ENCODE results near the gene EEFSEC. TPM values are rescaled to one million over a fixed set of nuclear protein-coding genes. Genes with fewer than 3 reads are reported as not detected.

The EEFSEC gene
- total RNA-seq, 2 donors from 2014 or later = 15.7 to 18.0 TPM

GRCh38 chr3:128409624-128410581 lies 256.6 kb downstream of the EEFSEC start:
- no peaks in the 10 kb centered on the region for H3K27me3 ChIP-seq
- H3K27ac ChIP-seq = no peak overlapping the region
- H3K4me3 ChIP-seq = no peak overlapping the region
- TF ChIP-seq, protein P1, sequence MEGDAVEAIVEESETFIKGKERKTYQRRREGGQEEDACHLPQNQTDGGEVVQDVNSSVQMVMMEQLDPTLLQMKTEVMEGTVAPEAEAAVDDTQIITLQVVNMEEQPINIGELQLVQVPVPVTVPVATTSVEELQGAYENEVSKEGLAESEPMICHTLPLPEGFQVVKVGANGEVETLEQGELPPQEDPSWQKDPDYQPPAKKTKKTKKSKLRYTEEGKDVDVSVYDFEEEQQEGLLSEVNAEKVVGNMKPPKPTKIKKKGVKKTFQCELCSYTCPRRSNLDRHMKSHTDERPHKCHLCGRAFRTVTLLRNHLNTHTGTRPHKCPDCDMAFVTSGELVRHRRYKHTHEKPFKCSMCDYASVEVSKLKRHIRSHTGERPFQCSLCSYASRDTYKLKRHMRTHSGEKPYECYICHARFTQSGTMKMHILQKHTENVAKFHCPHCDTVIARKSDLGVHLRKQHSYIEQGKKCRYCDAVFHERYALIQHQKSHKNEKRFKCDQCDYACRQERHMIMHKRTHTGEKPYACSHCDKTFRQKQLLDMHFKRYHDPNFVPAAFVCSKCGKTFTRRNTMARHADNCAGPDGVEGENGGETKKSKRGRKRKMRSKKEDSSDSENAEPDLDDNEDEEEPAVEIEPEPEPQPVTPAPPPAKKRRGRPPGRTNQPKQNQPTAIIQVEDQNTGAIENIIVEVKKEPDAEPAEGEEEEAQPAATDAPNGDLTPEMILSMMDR (IDR thresholded peaks at IDR 0.05) = no peak
- no peaks in the 10 kb centered on the region for H3K36me3 ChIP-seq
- no peaks in the 10 kb centered on the region for H3K9me3 ChIP-seq
- H3K4me1 ChIP-seq = peaks cover 0 to 12% of the 10 kb centered on the region in 2 donors
- no peak for DNase-seq (ENCODE audit: low spot score)

DNA sequence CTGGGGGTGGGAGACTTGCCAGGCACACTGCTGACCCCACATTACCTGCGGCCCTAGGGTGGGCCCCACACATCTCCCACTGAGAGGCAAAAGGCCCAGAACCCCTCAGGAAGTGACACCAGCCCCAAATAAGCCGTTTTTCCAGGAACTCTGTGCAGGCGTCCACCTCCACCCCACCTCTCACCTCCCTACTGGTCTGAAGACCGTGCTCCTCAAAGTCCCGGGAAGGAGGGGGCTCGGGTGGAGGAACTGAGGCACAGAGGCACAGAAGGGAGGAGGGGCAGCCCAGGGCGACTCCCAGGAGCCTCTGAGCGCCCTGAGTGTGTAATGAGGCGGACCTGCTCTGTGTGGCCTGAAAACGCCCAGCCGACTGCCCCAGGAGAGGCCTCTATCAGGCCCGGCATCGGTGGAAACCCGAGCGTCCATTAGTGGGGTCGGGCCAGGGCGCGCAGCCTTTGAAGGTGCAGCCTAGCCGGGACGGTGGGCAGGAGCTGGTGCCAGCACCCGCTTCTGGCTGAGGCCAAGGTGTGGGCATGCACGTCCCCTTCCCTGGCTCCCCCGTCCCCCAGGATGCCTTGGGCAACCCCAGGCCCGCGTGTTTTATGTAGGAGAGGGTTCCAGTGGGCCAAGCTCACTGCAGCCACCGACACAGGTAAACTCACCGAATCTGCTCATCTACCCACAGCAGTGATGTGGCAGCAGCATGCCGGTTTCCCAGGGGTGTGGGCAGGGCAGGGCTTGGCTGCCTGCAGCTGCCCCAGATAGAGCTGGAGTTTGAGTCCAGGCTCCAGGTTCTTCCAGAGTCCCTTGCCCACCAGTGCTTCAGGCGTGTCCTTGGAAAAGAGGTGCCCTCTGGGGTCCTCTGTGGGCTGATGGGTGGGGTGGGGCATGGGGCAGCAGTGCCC lies 257.6 kb downstream of the EEFSEC start:
- no peaks in the 10 kb centered on the region for H3K36me3 ChIP-seq
- H3K27ac ChIP-seq = no peak overlapping the region
- TF ChIP-seq, protein P1 (IDR thresholded peaks at IDR 0.05) = no peak
- H3K27me3 ChIP-seq = no peaks in the 10 kb centered on the region
- H3K9me3 ChIP-seq = no peaks in the 10 kb centered on the region
- no peak for DNase-seq (ENCODE audit: low spot score)
- peaks cover 0 to 9% of the 10 kb centered on the region in 2 donors for H3K4me1 ChIP-seq
- no peak overlapping the region for H3K4me3 ChIP-seq

GRCh38 chr3:128411574-128412064 lies 258.3 kb downstream of the EEFSEC start:
- no peak for DNase-seq (ENCODE audit: low spot score)
- TF ChIP-seq, protein P1 (IDR thresholded peaks at IDR 0.05) = no peak
- Histone ChIP-seq H3K27me3 (no peaks in the 10 kb centered on the region), H3K4me3 (no peak overlapping the region), H3K27ac (no peak overlapping the region), H3K9me3 (no peaks in the 10 kb centered on the region), H3K4me1 (peaks cover 0 to 9% of the 10 kb centered on the region in 2 donors), H3K36me3 (no peaks in the 10 kb centered on the region)

DNA sequence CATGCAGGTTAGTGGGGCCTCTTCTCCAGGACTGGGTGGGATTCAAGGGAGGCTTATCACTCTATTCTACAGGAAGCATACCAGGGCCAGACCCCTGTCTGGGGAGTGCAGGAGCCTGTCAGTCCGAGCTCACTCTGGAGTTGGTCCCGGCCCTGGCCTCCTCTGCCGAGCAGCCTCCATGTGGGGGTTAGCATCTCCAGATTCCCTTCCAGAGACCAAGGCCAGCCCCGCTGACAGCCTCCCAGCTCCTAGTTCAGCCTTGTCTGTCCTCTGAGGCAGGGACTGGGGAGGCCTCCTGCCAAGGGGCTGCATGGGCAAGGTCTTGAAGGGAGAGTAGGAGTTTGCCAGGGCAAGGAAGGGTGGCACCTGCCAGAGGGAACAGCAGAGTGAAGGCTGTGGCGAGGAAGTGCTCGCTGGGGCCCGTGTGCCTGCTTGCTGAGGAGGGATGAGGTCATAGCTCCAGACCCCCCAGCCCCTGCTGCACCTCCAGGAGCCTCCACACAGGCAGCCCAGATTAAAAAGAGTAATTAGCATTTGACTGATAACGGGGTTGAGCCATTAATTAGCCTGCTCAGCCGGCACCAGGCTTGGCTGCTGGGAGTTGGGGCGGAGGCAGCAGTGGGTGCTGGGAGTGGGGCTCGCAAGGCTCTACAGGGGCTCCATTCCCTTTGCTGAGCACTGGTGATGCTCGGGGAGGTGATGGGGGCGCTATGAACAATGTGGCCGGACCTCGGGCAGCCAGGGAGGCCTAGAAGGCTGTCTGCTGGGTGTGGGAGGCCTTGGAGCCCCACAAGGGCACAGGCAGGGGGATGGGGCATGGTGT lies 259.1 kb downstream of the EEFSEC start:
- peaks cover 0 to 9% of the 10 kb centered on the region in 2 donors for H3K4me1 ChIP-seq
- no peaks in the 10 kb centered on the region for H3K27me3 ChIP-seq
- H3K9me3 ChIP-seq = no peaks in the 10 kb centered on the region
- H3K36me3 ChIP-seq = no peaks in the 10 kb centered on the region
- H3K4me3 ChIP-seq = no peak overlapping the region
- no peak for DNase-seq (ENCODE audit: low spot score)
- no peak overlapping the region for H3K27ac ChIP-seq
- TF ChIP-seq, protein P1 (IDR thresholded peaks at IDR 0.05) = no peak

- no peak overlapping the region for H3K4me3 ChIP-seq
- TF ChIP-seq, protein P1 (IDR thresholded peaks at IDR 0.05) = no peak
- DNase-seq (ENCODE audit: low spot score) = no peak
Observed at GRCh38 chr3:128413003-128413370, 259.7 kb downstream of the EEFSEC start.

More at GRCh38 chr3:128413003-128413370, 259.7 kb downstream of the EEFSEC start:
- Histone ChIP-seq H3K36me3 (no peaks in the 10 kb centered on the region), H3K27me3 (no peaks in the 10 kb centered on the region), H3K4me1 (peaks cover 0 to 9% of the 10 kb centered on the region in 2 donors), H3K27ac (no peak overlapping the region), H3K9me3 (no peaks in the 10 kb centered on the region)
